GM10266 (cell line): ENCODE results near the gene CES4A.
"Not testable (repeated sequence)": the region's sequence is repeated elsewhere in the genome, so short reads cannot be mapped to it uniquely, and the experiment has no call there.

ENCODE experiments used
- DNase-seq: peaks from one replicate; pipeline ENCODE4 v3.0.0; 2012; ENCODE audit errors: extremely low spot score
- CTCF ChIP-seq: IDR thresholded peaks from 2 replicates; pipeline ENCODE4 v1.5.1; 2012; ENCODE audit warnings: mild to moderate bottlenecking, low read depth; ENCODE audit not compliant: control insufficient read depth, insufficient read depth; ENCODE audit errors: missing control alignments

The CES4A gene

GRCh38 chr16:66988197-66988788, at the start of gene CES4A:
TSS of gene CES4A (plus strand) at chr16:66988589. CDS start at chr16:66988773, 184 bp downstream.
- TF ChIP-seq CTCF: no peak
- no peak for DNase-seq

- DNase-seq: no peak
- TF ChIP-seq CTCF: no peak
Observed at GRCh38 chr16:66939366-66939765, 49.0 kb upstream of the CES4A start.

- no peak for TF ChIP-seq CTCF
Observed at GRCh38 chr16:66940236-66940635, 48.2 kb upstream of the CES4A start.

GRCh38 chr16:66942981-66943380, 45.4 kb upstream of the CES4A start:
- TF ChIP-seq CTCF: no peak
- DNase-seq: no peak

More at GRCh38 chr16:66940236-66940635, 48.2 kb upstream of the CES4A start:
- DNase-seq: no peak

GRCh38 chr16:66943426-66944053, 44.8 kb upstream of the CES4A start:
- TF ChIP-seq CTCF: no peak
- DNase-seq: no peak

GRCh38 chr16:66944054-66944441, 44.3 kb upstream of the CES4A start:
- no peak for TF ChIP-seq CTCF
- no peak for DNase-seq

GRCh38 chr16:66944971-66945370, 43.4 kb upstream of the CES4A start:
- DNase-seq: not testable (repeated sequence)
